OCI-LY7 (cell line): ENCODE results near the gene NR1I2.

Source experiments
- EZH2phosphoT487 ChIP-seq: fragments of 200-600 bp; sonication (generic); IDR thresholded peaks from 2 replicates; pipeline ENCODE4 v1.6.1; 2018; ENCODE audit warnings: low read depth, borderline replicate concordance, mild to moderate bottlenecking, mixed run types, antibody characterized with exemption, low read length, moderate library complexity, mixed read lengths
- TF ChIP-seq, protein P1 (sequence below): fragments of 200-600 bp; sonication (generic); conservative IDR thresholded peaks from 2 replicates; pipeline ENCODE4 v1.5.1; 2014; ENCODE audit warnings: mild to moderate bottlenecking, antibody characterized with exemption, low read length, moderate library complexity, mixed read lengths

DNA sequence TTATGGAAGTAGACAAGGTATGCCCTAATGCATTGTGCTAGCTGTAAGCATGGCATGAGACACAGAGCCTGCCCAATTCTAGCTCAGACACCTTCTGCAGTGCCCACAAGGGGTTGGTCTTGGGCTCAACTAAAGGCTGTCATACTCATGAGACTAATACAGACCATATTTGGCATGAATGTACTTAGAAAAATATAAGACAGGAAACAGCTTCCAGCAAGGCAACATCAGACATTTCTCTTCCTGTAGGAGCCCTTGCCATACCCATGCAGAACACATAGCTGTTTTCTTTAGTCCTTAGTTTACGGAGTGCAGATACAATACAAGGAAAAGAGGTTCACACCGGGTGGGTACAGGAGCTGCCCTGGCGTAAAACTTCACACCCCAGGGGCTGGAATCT, 30.5 kb upstream of the NR1I2 start:
- TF ChIP-seq, protein P1, sequence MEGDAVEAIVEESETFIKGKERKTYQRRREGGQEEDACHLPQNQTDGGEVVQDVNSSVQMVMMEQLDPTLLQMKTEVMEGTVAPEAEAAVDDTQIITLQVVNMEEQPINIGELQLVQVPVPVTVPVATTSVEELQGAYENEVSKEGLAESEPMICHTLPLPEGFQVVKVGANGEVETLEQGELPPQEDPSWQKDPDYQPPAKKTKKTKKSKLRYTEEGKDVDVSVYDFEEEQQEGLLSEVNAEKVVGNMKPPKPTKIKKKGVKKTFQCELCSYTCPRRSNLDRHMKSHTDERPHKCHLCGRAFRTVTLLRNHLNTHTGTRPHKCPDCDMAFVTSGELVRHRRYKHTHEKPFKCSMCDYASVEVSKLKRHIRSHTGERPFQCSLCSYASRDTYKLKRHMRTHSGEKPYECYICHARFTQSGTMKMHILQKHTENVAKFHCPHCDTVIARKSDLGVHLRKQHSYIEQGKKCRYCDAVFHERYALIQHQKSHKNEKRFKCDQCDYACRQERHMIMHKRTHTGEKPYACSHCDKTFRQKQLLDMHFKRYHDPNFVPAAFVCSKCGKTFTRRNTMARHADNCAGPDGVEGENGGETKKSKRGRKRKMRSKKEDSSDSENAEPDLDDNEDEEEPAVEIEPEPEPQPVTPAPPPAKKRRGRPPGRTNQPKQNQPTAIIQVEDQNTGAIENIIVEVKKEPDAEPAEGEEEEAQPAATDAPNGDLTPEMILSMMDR, result no peak
- no peak for TF ChIP-seq EZH2phosphoT487
